Transverse colon (tissue), 4 donors: Measurements from ENCODE around the gene FEV. TPM values are rescaled to one million over a fixed set of nuclear protein-coding genes. Genes with fewer than 3 reads are reported as not detected.

Source experiments
- DNase-seq: peaks from one replicate; pipeline ENCODE4 v3.0.0-alpha.2; 2019
- H3K27ac ChIP-seq, 4 donors: fragments of 200-600 bp; sonication (generic); 2 replicates each; pipeline ENCODE4 v1.5.1; 2016 to 2018; ENCODE audit warnings: inconsistent platforms in 4 of 4
- H3K27me3 ChIP-seq: fragments of 200-600 bp; sonication (generic); 2 replicates; pipeline ENCODE4 v1.5.1; 2017; ENCODE audit warnings: inconsistent platforms
- H3K36me3 ChIP-seq, 4 donors: fragments of 200-600 bp; sonication (generic); 2 replicates each; pipeline ENCODE4 v1.5.1; 2017 to 2019; ENCODE audit warnings: inconsistent platforms in 4 of 4
- H3K4me1 ChIP-seq, 4 donors: fragments of 200-600 bp; sonication (generic); 2 replicates each; pipeline ENCODE4 v1.5.1; 2017 to 2020; ENCODE audit warnings: inconsistent platforms in 4 of 4
- H3K4me3 ChIP-seq, 4 donors: fragments of 200-600 bp; sonication (generic); 1 replicate in 1 of 4; 2 replicates in 3 of 4; pipeline versions ENCODE4 v1.5.1 to v1.6.1; 2017 to 2019; ENCODE audit warnings: inconsistent platforms in 4 of 4
- H3K9me3 ChIP-seq, 2 donors: fragments of 200-600 bp; sonication (generic); 2 replicates each; pipeline ENCODE4 v1.5.1; 2017 to 2019; ENCODE audit warnings: inconsistent platforms in 2 of 2
- CTCF ChIP-seq, 5 experiments: fragments of 200-600 bp in 3 of 5; fragments of 450-650 bp in 2 of 5; sonication (generic) in 3 of 5; IDR thresholded peaks; 1 replicate in 2 of 5; 2 replicates in 3 of 5; pipeline ENCODE4 v1.5.1; 2016 to 2017; ENCODE audit warnings: antibody characterized with exemption in 5 of 5, inconsistent platforms in 3 of 5, mild to moderate bottlenecking in 2 of 5, moderate library complexity in 1 of 5
- EP300 ChIP-seq: sonication (generic); formaldehyde crosslinking; IDR thresholded peaks from one replicate; pipeline ENCODE4 v1.6.1; 2017; ENCODE audit warnings: antibody characterized with exemption, low read depth
- POLR2A ChIP-seq: fragments of 450-650 bp; IDR thresholded peaks from one replicate; pipeline ENCODE4 v1.6.1; 2016; ENCODE audit warnings: antibody characterized with exemption, mild to moderate bottlenecking, moderate library complexity
- POLR2AphosphoS5 ChIP-seq, 3 donors: sonication (generic); formaldehyde crosslinking; IDR thresholded peaks; one replicate each; pipeline ENCODE4 v1.6.1; 2016; ENCODE audit warnings: antibody characterized with exemption in 3 of 3
- WGBS, 2 donors: methylation state at CpG; one replicate each; pipeline ENCODE4 v1.1.5; 2018; ENCODE audit warnings: low coverage in 1 of 2; 5-methylcytosine and 5-hydroxymethylcytosine counted together
- in situ Hi-C, 4 donors: fragments of 200-750 bp; cut with MboI; loops; one replicate each; pipeline versions ENCODE4 v1.15.0 to v1.15.1; 2017; ENCODE audit warnings: low sequenced_read_pairs in 3 of 4, low pct_ligation_motif_present in 1 of 4, low pct_unique_long_range_greater_than_20kb in 1 of 4
- intact Hi-C: fragments of 100-400 bp; cut with DNase I; formaldehyde crosslinking; loops from one replicate; pipeline ENCODE4 v1.15.1; 2023; ENCODE audit warnings: low total_unique reads
- total RNA-seq, 4 donors: library from RNA; depleted of rRNA; stranded (reverse); fragments of >200 nt; gene quantifications; one replicate each; pipeline ENCODE4 v1.1.0, GENCODE V29; 2016

Gene FEV
- total RNA-seq, 4 donors from 2014 or later, result 1.9 to 8.2 TPM; not detected in 2

GRCh38 chr2:218995561-218995960 lies 10.6 kb upstream of the FEV start:
- Histone ChIP-seq H3K36me3 (no peaks in the 10 kb centered on the region), H3K4me1 (peaks cover 15 to 28% (median 23%) of the 10 kb centered on the region in 4 donors), H3K27ac (no peak overlapping the region), H3K4me3 (no peak overlapping the region), H3K27me3 (peaks cover 81% of the 10 kb centered on the region), H3K9me3 (no peaks in the 10 kb centered on the region)
- intact Hi-C loops (no loop called here), in situ Hi-C loops (no loop called here)
- TF ChIP-seq CTCF (IDR thresholded peaks at IDR 0.05), result no peak
- TF ChIP-seq EP300, result no peak
- TF ChIP-seq POLR2AphosphoS5 (IDR thresholded peaks at IDR 0.05), result no peak
- TF ChIP-seq POLR2A, result no peak
- 16 to 29% methylated on average over 5 to 8 of the region's 8 CpGs for WGBS, 2 donors
- no peak for DNase-seq

- DNase-seq, result peak; percentile 21
- in situ Hi-C loops (no loop called here), intact Hi-C loops (no loop called here)
- 4% methylated on average over 59 of the region's 88 CpGs; no CpG with 5 or more reads in 1 of the 2 donors for WGBS, 2 donors
- TF ChIP-seq CTCF (IDR thresholded peaks at IDR 0.05) (no peak), POLR2AphosphoS5 (IDR thresholded peaks at IDR 0.05) (no peak), POLR2A (no peak), EP300 (no peak)
- Histone ChIP-seq H3K4me1 (peaks cover 15 to 28% (median 22%) of the 10 kb centered on the region in 4 donors), H3K36me3 (no peaks in the 10 kb centered on the region), H3K27me3 (peaks cover 85% of the 10 kb centered on the region), H3K27ac (no peak within 1 kb of the TSS), H3K9me3 (no peaks in the 10 kb centered on the region), H3K4me3 (peak within 1 kb of the TSS in 3 of 4 donors; percentile 11 to 52 (median 27))
These were observed 8.6 kb upstream of the FEV start, which contains the start of gene CRYBA2 for GRCh38 chr2:218993345-218994315. Gene CRYBA2 (minus strand): TSS chr2:218993422. CDS start chr2:218993176, 246 bp downstream.

GRCh38 chr2:218992703-218993344 lies 7.8 kb upstream of the FEV start:
- 3% methylated on average over 43 of the region's 44 CpGs; no CpG with 5 or more reads in 1 of the 2 donors for WGBS, 2 donors
- intact Hi-C loops (no loop called here), in situ Hi-C loops (no loop called here)
- Histone ChIP-seq H3K27ac (no peak overlapping the region), H3K4me3 (peak overlapping the region in 3 of 4 donors; percentile 11 to 52 (median 27)), H3K9me3 (no peaks in the 10 kb centered on the region), H3K27me3 (peaks cover 93% of the 10 kb centered on the region), H3K36me3 (no peaks in the 10 kb centered on the region), H3K4me1 (peaks cover 15 to 28% (median 20%) of the 10 kb centered on the region in 4 donors)
- TF ChIP-seq POLR2AphosphoS5 (IDR thresholded peaks at IDR 0.05) (no peak), EP300 (no peak), POLR2A (no peak), CTCF (IDR thresholded peaks at IDR 0.05) (no peak)
- peak; percentile 11 for DNase-seq

- H3K36me3 ChIP-seq, result no peaks in the 10 kb centered on the region
- peaks cover 95% of the 10 kb centered on the region for H3K27me3 ChIP-seq
- H3K9me3 ChIP-seq, result no peaks in the 10 kb centered on the region
- intact Hi-C loops, result no loop called here
- DNase-seq, result no peak
- no peak overlapping the region for H3K27ac ChIP-seq
- H3K4me3 ChIP-seq, result no peak overlapping the region
- WGBS, 2 donors, result 11% methylated on average over 7 of the region's 7 CpGs; no CpG with 5 or more reads in 1 of the 2 donors
- TF ChIP-seq EP300 (no peak), CTCF (IDR thresholded peaks at IDR 0.05) (no peak), POLR2A (no peak), POLR2AphosphoS5 (IDR thresholded peaks at IDR 0.05) (no peak)
- in situ Hi-C loops, result no loop called here
- H3K4me1 ChIP-seq, result peaks cover 15 to 28% (median 20%) of the 10 kb centered on the region in 4 donors
These were observed 7.2 kb upstream of the FEV start for GRCh38 chr2:218992196-218992595.
